ENCODE results near the gene AIFM3.
A peak's percentile ranks its signal among the peaks of the same experiment; 100 is the strongest.

DNA sequence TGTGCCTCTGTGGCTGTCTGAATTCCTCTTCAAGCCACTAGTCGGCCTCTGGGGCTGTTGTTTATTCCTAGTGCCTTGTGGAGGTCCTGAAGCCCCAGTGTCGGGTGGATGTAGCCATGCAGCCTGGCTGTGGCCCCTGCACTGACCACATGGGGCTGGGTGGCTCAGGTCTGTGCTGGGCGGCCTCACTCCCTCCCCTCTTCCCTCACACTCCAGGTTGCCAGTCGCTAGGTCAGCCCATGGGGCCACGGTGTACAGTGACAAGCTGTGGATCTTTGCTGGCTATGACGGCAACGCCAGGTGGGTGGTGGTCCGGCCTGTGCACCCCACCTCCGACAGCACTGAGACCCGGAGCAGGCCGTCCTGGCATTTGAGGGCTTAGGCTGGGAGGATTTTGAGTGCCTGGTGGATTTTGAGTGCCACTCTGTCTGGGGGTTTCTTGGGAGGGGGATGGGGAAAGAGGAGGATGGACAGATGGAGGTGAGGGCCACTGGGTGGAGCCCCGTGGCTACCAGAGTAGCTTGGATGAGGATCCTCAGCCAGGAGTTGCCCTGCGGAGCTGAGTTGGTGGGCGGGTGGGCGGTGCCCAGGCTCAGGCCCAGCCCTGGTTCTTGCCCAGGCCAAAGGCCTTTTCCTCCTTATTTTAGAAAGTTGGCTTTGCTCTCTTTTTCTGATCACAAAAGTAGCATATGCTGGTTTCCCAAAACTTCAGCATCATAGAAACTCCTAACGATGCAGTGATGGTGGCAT is 21.7 kb downstream of the AIFM3 start:
- no peak for TF ChIP-seq EZH2 (IDR thresholded peaks at IDR 0.05; ENCODE audit: low read depth, unreplicated experiment)
- TF ChIP-seq, protein P1, sequence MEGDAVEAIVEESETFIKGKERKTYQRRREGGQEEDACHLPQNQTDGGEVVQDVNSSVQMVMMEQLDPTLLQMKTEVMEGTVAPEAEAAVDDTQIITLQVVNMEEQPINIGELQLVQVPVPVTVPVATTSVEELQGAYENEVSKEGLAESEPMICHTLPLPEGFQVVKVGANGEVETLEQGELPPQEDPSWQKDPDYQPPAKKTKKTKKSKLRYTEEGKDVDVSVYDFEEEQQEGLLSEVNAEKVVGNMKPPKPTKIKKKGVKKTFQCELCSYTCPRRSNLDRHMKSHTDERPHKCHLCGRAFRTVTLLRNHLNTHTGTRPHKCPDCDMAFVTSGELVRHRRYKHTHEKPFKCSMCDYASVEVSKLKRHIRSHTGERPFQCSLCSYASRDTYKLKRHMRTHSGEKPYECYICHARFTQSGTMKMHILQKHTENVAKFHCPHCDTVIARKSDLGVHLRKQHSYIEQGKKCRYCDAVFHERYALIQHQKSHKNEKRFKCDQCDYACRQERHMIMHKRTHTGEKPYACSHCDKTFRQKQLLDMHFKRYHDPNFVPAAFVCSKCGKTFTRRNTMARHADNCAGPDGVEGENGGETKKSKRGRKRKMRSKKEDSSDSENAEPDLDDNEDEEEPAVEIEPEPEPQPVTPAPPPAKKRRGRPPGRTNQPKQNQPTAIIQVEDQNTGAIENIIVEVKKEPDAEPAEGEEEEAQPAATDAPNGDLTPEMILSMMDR (conservative IDR thresholded peaks at IDR 0.05; ENCODE audit: low read depth in 2 of 2): 0 out of 4 replicates have a peak, but pooled peaks of 1 of the 2 experiments have one; percentile 13
- TF ChIP-seq CREB1 (CRISPR knock-in tag; IDR thresholded peaks at IDR 0.05; ENCODE audit: low read depth): no peak
- no peak for TF ChIP-seq EZH2phosphoT487 (IDR thresholded peaks at IDR 0.05; ENCODE audit: unreplicated experiment)
- TF ChIP-seq ZNF114 (CRISPR knock-in tag; IDR thresholded peaks at IDR 0.05): no peak
- TF ChIP-seq POLR2AphosphoS5 (IDR thresholded peaks at IDR 0.05; ENCODE audit: low read depth): no peak
- TF ChIP-seq, protein P2, sequence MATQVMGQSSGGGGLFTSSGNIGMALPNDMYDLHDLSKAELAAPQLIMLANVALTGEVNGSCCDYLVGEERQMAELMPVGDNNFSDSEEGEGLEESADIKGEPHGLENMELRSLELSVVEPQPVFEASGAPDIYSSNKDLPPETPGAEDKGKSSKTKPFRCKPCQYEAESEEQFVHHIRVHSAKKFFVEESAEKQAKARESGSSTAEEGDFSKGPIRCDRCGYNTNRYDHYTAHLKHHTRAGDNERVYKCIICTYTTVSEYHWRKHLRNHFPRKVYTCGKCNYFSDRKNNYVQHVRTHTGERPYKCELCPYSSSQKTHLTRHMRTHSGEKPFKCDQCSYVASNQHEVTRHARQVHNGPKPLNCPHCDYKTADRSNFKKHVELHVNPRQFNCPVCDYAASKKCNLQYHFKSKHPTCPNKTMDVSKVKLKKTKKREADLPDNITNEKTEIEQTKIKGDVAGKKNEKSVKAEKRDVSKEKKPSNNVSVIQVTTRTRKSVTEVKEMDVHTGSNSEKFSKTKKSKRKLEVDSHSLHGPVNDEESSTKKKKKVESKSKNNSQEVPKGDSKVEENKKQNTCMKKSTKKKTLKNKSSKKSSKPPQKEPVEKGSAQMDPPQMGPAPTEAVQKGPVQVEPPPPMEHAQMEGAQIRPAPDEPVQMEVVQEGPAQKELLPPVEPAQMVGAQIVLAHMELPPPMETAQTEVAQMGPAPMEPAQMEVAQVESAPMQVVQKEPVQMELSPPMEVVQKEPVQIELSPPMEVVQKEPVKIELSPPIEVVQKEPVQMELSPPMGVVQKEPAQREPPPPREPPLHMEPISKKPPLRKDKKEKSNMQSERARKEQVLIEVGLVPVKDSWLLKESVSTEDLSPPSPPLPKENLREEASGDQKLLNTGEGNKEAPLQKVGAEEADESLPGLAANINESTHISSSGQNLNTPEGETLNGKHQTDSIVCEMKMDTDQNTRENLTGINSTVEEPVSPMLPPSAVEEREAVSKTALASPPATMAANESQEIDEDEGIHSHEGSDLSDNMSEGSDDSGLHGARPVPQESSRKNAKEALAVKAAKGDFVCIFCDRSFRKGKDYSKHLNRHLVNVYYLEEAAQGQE (IDR thresholded peaks at IDR 0.05; ENCODE audit: unreplicated experiment): no peak
- TF ChIP-seq ZNF331 (CRISPR knock-in tag; IDR thresholded peaks at IDR 0.05; ENCODE audit: low read depth): no peak
- TF ChIP-seq, protein P3, sequence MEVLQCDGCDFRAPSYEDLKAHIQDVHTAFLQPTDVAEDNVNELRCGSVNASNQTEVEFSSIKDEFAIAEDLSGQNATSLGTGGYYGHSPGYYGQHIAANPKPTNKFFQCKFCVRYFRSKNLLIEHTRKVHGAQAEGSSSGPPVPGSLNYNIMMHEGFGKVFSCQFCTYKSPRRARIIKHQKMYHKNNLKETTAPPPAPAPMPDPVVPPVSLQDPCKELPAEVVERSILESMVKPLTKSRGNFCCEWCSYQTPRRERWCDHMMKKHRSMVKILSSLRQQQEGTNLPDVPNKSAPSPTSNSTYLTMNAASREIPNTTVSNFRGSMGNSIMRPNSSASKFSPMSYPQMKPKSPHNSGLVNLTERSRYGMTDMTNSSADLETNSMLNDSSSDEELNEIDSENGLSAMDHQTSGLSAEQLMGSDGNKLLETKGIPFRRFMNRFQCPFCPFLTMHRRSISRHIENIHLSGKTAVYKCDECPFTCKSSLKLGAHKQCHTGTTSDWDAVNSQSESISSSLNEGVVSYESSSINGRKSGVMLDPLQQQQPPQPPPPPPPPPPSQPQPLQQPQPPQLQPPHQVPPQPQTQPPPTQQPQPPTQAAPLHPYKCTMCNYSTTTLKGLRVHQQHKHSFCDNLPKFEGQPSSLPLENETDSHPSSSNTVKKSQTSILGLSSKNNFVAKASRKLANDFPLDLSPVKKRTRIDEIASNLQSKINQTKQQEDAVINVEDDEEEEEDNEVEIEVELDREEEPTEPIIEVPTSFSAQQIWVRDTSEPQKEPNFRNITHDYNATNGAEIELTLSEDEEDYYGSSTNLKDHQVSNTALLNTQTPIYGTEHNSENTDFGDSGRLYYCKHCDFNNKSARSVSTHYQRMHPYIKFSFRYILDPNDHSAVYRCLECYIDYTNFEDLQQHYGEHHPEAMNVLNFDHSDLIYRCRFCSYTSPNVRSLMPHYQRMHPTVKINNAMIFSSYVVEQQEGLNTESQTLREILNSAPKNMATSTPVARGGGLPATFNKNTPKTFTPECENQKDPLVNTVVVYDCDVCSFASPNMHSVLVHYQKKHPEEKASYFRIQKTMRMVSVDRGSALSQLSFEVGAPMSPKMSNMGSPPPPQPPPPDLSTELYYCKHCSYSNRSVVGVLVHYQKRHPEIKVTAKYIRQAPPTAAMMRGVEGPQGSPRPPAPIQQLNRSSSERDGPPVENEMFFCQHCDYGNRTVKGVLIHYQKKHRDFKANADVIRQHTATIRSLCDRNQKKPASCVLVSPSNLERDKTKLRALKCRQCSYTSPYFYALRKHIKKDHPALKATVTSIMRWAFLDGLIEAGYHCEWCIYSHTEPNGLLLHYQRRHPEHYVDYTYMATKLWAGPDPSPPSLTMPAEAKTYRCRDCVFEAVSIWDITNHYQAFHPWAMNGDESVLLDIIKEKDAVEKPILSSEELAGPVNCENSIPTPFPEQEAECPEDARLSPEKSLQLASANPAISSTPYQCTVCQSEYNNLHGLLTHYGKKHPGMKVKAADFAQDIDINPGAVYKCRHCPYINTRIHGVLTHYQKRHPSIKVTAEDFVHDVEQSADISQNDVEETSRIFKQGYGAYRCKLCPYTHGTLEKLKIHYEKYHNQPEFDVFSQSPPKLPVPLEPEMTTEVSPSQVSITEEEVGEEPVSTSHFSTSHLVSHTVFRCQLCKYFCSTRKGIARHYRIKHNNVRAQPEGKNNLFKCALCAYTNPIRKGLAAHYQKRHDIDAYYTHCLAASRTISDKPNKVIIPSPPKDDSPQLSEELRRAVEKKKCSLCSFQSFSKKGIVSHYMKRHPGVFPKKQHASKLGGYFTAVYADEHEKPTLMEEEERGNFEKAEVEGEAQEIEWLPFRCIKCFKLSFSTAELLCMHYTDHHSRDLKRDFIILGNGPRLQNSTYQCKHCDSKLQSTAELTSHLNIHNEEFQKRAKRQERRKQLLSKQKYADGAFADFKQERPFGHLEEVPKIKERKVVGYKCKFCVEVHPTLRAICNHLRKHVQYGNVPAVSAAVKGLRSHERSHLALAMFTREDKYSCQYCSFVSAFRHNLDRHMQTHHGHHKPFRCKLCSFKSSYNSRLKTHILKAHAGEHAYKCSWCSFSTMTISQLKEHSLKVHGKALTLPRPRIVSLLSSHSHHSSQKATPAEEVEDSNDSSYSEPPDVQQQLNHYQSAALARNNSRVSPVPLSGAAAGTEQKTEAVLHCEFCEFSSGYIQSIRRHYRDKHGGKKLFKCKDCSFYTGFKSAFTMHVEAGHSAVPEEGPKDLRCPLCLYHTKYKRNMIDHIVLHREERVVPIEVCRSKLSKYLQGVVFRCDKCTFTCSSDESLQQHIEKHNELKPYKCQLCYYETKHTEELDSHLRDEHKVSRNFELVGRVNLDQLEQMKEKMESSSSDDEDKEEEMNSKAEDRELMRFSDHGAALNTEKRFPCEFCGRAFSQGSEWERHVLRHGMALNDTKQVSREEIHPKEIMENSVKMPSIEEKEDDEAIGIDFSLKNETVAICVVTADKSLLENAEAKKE (CRISPR knock-in tag; IDR thresholded peaks at IDR 0.05): no peak
